Vagina (tissue), 2 donors: ENCODE data around the gene CYP4F3.

Experiments
- POLR2A ChIP-seq, 2 donors: fragments of 450-650 bp; IDR thresholded peaks; one replicate each; pipeline ENCODE4 v1.6.1; 2017; ENCODE audit warnings: antibody characterized with exemption in 2 of 2, mild to moderate bottlenecking in 2 of 2, moderate library complexity in 2 of 2
- POLR2AphosphoS5 ChIP-seq, 2 donors: sonication (generic); formaldehyde crosslinking; IDR thresholded peaks; one replicate each; pipeline ENCODE4 v1.9.0; 2017; ENCODE audit warnings: antibody characterized with exemption in 2 of 2, mild to moderate bottlenecking in 2 of 2, low read depth in 1 of 2; ENCODE audit not compliant: insufficient read depth in 1 of 2
- TF ChIP-seq, protein P1 (sequence below), 3 experiments: fragments of 450-650 bp in 2 of 3; fragments of 200-600 bp in 1 of 3; sonication (generic) in 1 of 3; IDR thresholded peaks; one replicate each; pipeline ENCODE4 v1.5.1; 2017 to 2019; ENCODE audit warnings: antibody characterized with exemption in 3 of 3, mild to moderate bottlenecking in 2 of 3, moderate library complexity in 2 of 3

DNA sequence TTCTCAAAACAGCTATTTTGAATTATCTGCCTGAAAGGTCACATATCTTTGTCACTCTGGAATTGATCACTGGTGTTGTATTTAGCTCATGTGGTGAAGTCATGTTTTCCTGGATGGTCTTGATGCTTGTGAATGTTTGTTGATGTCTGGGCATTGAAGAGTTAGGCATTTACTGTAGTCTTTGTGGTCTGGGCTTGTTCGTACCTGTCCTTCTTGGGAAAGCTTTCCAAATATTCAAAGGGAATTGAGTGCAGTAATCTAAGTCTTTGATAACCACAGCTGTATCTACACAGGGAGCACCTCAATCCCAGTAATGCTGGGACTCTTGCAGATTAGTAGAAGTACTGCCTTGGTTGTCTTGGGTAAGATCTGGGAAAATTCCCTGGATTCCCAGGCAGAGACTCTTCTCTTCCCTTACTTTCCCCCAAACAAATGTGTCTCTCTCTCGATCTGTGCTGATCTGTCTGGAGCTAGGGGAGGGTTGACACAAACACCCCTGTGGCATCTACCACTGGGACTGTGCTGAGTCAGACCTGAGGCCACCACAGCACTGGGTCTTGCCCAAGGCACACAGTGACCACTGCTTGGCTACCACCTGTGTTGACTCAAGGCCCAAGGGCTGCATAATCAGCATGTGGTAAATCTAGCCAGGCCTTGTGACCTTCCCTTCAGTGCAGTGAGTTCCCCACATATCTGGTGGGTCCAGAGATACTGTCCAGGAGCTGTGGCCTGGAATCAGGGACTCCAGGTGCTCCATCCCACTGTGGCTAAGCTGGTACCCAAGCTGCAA lies 5.5 kb upstream of the CYP4F3 start:
- TF ChIP-seq, protein P1, sequence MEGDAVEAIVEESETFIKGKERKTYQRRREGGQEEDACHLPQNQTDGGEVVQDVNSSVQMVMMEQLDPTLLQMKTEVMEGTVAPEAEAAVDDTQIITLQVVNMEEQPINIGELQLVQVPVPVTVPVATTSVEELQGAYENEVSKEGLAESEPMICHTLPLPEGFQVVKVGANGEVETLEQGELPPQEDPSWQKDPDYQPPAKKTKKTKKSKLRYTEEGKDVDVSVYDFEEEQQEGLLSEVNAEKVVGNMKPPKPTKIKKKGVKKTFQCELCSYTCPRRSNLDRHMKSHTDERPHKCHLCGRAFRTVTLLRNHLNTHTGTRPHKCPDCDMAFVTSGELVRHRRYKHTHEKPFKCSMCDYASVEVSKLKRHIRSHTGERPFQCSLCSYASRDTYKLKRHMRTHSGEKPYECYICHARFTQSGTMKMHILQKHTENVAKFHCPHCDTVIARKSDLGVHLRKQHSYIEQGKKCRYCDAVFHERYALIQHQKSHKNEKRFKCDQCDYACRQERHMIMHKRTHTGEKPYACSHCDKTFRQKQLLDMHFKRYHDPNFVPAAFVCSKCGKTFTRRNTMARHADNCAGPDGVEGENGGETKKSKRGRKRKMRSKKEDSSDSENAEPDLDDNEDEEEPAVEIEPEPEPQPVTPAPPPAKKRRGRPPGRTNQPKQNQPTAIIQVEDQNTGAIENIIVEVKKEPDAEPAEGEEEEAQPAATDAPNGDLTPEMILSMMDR (IDR thresholded peaks at IDR 0.05), result no peak
- TF ChIP-seq POLR2A (IDR thresholded peaks at IDR 0.05) (no peak), POLR2AphosphoS5 (IDR thresholded peaks at IDR 0.05; ENCODE audit: insufficient read depth in 1 of 2, low read depth in 1 of 2) (no peak)
